Mesendoderm (in vitro differentiated cells): ENCODE measurements around the gene PTH1R.

Experiments used
- DNase-seq: peaks from one replicate; pipeline ENCODE4 v3.0.0; 2013
- H2AK5ac ChIP-seq: 2 replicates; pipeline ENCODE4 v1.6.1; 2013; ENCODE audit warnings: low read length, inconsistent platforms
- H2BK120ac ChIP-seq: 2 replicates; pipeline ENCODE4 v1.6.1; 2013; ENCODE audit warnings: low read depth, mild to moderate bottlenecking, low read length, moderate library complexity, mixed read lengths
- H2BK15ac ChIP-seq: replicated peaks from 2 replicates; pipeline ENCODE4 v1.6.1; 2013; ENCODE audit warnings: low read depth, mild to moderate bottlenecking, moderate library complexity
- H2BK5ac ChIP-seq: 2 replicates; pipeline ENCODE4 v1.6.1; 2013; ENCODE audit warnings: low read length, inconsistent platforms
- H3K18ac ChIP-seq: 2 replicates; pipeline ENCODE4 v1.6.1; 2013; ENCODE audit warnings: mild to moderate bottlenecking, low read length, mixed read lengths
- H3K23ac ChIP-seq: one replicate; pipeline ENCODE4 v1.6.1; 2013; ENCODE audit warnings: low read length
- H3K27ac ChIP-seq: 2 replicates; pipeline ENCODE4 v1.5.1; 2013; ENCODE audit warnings: low read depth, mild to moderate bottlenecking, inconsistent platforms, low read length, moderate library complexity
- H3K27me3 ChIP-seq: 2 replicates; pipeline ENCODE4 v1.6.1; 2013; ENCODE audit warnings: low read length, control low read depth, mild to moderate bottlenecking, inconsistent platforms; ENCODE audit not compliant: insufficient read depth, poor library complexity
- H3K36me3 ChIP-seq: 2 replicates; pipeline ENCODE4 v1.6.1; 2013; ENCODE audit warnings: low read length, inconsistent platforms; ENCODE audit not compliant: control insufficient read depth, insufficient read depth
- H3K4ac ChIP-seq: one replicate; pipeline ENCODE4 v1.6.1; 2013; ENCODE audit warnings: low read depth, mild to moderate bottlenecking, low read length, moderate library complexity
- H3K4me1 ChIP-seq: 2 replicates; pipeline ENCODE4 v1.6.1; 2013; ENCODE audit warnings: low read depth, low read length, inconsistent platforms; ENCODE audit not compliant: control insufficient read depth
- H3K4me2 ChIP-seq: 2 replicates; pipeline ENCODE4 v1.6.1; 2013; ENCODE audit warnings: low read length
- H3K4me3 ChIP-seq: 2 replicates; pipeline ENCODE4 v1.5.1; 2013; ENCODE audit warnings: mild to moderate bottlenecking, low read length
- H3K56ac ChIP-seq: one replicate; pipeline ENCODE4 v1.6.1; 2013; ENCODE audit warnings: low read length
- H3K79me1 ChIP-seq: 2 replicates; pipeline ENCODE4 v1.6.1; 2013; ENCODE audit warnings: low read length, inconsistent platforms
- H3K79me2 ChIP-seq: 2 replicates; pipeline ENCODE4 v1.6.1; 2013; ENCODE audit warnings: mild to moderate bottlenecking, low read length; ENCODE audit not compliant: control insufficient read depth, insufficient read depth
- H3K9ac ChIP-seq: 2 replicates; pipeline ENCODE4 v1.6.1; 2013; ENCODE audit warnings: low read length, inconsistent platforms
- H4K5ac ChIP-seq: one replicate; pipeline ENCODE4 v1.6.1; 2013; ENCODE audit warnings: low read length
- H4K8ac ChIP-seq: one replicate; pipeline ENCODE4 v1.6.1; 2013; ENCODE audit warnings: low read depth, mild to moderate bottlenecking, control low read depth, low read length, moderate library complexity
- WGBS: extraction: QIAGEN DNeasy Blood & Tissue Kit; methylation state at CpG from one replicate; pipeline ENCODE4 v1.1.7; 2013; ENCODE audit warnings: low lambda C conversion rate, missing lambda C conversion rate; ENCODE audit not compliant: insufficient coverage; ENCODE audit errors: extremely low coverage; 5-methylcytosine and 5-hydroxymethylcytosine counted together

PTH1R gene

DNA sequence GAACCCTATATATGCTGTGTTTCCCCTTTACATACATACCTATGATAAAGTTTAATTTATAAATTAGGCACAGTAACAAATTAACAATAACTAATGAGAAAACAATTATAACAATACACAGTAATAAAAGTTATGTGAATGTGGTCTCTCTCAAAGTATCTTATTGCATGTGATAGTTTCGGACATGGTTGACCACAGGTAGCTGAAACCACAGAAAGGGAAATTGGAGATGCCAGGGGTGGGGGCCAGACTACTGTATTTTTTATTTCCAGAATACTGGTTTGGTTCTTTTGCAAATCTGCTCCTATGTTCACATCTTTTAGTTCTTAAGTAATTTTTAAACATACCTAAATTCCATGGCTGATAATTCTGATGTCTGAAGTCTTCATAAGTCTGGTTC lies 40.7 kb downstream of the PTH1R start:
- no peak overlapping the region for H3K9ac ChIP-seq
- H3K27me3 ChIP-seq, result no peaks in the 10 kb centered on the region
- WGBS, result no CpG with 5 or more reads among the region's 1 CpG
- H4K8ac ChIP-seq, result no peak overlapping the region
- H3K4me2 ChIP-seq, result no peak overlapping the region
- no peak overlapping the region for H2BK5ac ChIP-seq
- H3K79me2 ChIP-seq, result no peaks in the 10 kb centered on the region
- no peak for DNase-seq
- peaks cover 8% of the 10 kb centered on the region for H3K36me3 ChIP-seq
- no peak overlapping the region for H3K4me3 ChIP-seq
- H3K18ac ChIP-seq, result no peak overlapping the region
- no peak overlapping the region for H2BK120ac ChIP-seq
- no peaks in the 10 kb centered on the region for H3K4me1 ChIP-seq
- H3K4ac ChIP-seq, result no peak overlapping the region
- no peak overlapping the region for H2AK5ac ChIP-seq
- no peak overlapping the region for H3K56ac ChIP-seq
- H3K23ac ChIP-seq, result no peak overlapping the region
- peaks cover 1% of the 10 kb centered on the region for H3K79me1 ChIP-seq
- H2BK15ac ChIP-seq, result no peak overlapping the region
- no peak overlapping the region for H3K27ac ChIP-seq
- no peak overlapping the region for H4K5ac ChIP-seq

DNA sequence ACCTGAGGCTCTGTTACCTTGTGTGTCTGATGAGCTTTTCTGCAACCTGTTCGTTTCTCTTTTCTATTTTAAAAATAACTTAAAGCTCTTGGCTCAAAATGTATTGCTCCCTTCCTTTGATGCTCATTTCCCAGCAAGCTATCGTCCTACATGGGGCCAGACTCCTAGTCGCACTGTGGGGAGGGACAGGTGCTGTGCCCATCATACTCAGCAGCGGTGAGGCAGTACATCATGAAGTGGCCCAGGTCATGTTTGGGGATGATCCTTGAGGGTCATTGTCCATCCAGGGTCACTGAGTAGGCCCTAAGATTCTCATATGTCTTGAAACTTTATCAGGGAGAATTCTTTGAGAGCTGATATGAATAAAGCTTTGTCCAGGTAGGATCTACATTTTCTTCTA lies 41.1 kb downstream of the PTH1R start:
- no peaks in the 10 kb centered on the region for H3K4me1 ChIP-seq
- H3K4me3 ChIP-seq, result no peak overlapping the region
- H3K56ac ChIP-seq, result no peak overlapping the region
- peaks cover 1% of the 10 kb centered on the region for H3K79me1 ChIP-seq
- no peak overlapping the region for H3K4me2 ChIP-seq
- H2BK5ac ChIP-seq, result no peak overlapping the region
- no peaks in the 10 kb centered on the region for H3K27me3 ChIP-seq
- DNase-seq, result no peak
- no peak overlapping the region for H3K27ac ChIP-seq
- peaks cover 8% of the 10 kb centered on the region for H3K36me3 ChIP-seq
- no CpG with 5 or more reads among the region's 4 CpGs for WGBS
- H2BK120ac ChIP-seq, result no peak overlapping the region
- no peaks in the 10 kb centered on the region for H3K79me2 ChIP-seq
- H3K18ac ChIP-seq, result no peak overlapping the region
- no peak overlapping the region for H3K23ac ChIP-seq
- no peak overlapping the region for H4K5ac ChIP-seq
- H2BK15ac ChIP-seq, result no peak overlapping the region
- no peak overlapping the region for H4K8ac ChIP-seq
- no peak overlapping the region for H3K4ac ChIP-seq
- H3K9ac ChIP-seq, result no peak overlapping the region
- no peak overlapping the region for H2AK5ac ChIP-seq

DNA sequence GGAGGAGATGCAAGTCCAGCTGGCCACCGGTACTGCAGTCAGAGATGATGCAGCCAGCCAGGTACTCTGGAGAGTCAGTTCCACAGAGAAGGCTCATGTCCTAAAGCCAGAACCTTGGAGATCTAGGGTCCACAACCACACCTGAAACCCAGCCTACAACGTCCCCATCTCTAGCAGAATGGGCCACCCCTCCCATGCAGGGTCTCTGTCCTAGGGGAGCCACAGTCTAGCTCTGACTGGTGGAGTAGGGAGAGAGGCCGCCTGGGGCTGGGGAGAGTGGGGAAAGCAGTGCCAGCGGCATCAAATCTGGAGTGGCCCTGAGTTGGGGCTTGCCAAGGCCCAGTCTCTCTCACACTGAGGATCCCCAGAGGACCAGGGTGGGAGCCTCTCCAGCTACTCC lies 43.5 kb downstream of the PTH1R start:
- Histone ChIP-seq H2BK15ac (no peak overlapping the region), H3K4me3 (no peak overlapping the region), H3K4me1 (no peaks in the 10 kb centered on the region), H3K27me3 (no peaks in the 10 kb centered on the region), H3K18ac (no peak overlapping the region), H3K4ac (no peak overlapping the region), H4K8ac (no peak overlapping the region), H3K56ac (no peak overlapping the region), H2BK5ac (no peak overlapping the region), H3K79me1 (peaks cover 1% of the 10 kb centered on the region), H3K79me2 (no peaks in the 10 kb centered on the region), H2AK5ac (no peak overlapping the region), H2BK120ac (no peak overlapping the region), H3K36me3 (peaks cover 16% of the 10 kb centered on the region), H3K27ac (no peak overlapping the region), H4K5ac (no peak overlapping the region), H3K9ac (no peak overlapping the region), H3K23ac (no peak overlapping the region), H3K4me2 (no peak overlapping the region)
- no peak for DNase-seq
- no CpG with 5 or more reads among the region's 4 CpGs for WGBS

DNA sequence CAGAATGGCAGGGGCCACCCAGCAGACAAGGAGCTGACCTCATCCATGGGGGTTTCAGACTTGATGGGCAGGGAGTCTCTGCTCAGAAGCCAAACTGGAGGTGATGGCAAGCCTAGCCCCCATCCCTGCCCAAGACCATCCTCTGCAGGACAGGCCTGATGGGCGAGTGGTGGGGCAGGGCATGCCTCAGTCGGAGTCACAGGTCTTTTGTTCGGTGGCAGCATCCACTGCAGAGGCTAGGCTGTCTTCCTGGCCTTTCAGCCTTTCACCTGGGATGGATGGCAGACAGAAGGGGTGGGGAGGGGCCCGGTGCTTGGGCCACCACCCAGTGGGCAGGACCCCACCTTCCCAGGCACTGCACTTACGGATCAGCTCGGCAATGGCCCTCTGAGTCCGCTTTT lies 44.4 kb downstream of the PTH1R start:
- Histone ChIP-seq H3K79me1 (peaks cover 1% of the 10 kb centered on the region), H3K9ac (no peak overlapping the region), H4K5ac (no peak overlapping the region), H4K8ac (no peak overlapping the region), H3K23ac (no peak overlapping the region), H3K4ac (no peak overlapping the region), H3K18ac (no peak overlapping the region), H3K56ac (no peak overlapping the region), H3K79me2 (no peaks in the 10 kb centered on the region), H3K4me1 (no peaks in the 10 kb centered on the region), H3K36me3 (peaks cover 17% of the 10 kb centered on the region), H3K4me3 (no peak overlapping the region), H2BK5ac (no peak overlapping the region), H2AK5ac (no peak overlapping the region), H3K27me3 (no peaks in the 10 kb centered on the region), H3K4me2 (no peak overlapping the region), H3K27ac (no peak overlapping the region), H2BK120ac (no peak overlapping the region), H2BK15ac (no peak overlapping the region)
- DNase-seq, result no peak
- no CpG with 5 or more reads among the region's 7 CpGs for WGBS

DNA sequence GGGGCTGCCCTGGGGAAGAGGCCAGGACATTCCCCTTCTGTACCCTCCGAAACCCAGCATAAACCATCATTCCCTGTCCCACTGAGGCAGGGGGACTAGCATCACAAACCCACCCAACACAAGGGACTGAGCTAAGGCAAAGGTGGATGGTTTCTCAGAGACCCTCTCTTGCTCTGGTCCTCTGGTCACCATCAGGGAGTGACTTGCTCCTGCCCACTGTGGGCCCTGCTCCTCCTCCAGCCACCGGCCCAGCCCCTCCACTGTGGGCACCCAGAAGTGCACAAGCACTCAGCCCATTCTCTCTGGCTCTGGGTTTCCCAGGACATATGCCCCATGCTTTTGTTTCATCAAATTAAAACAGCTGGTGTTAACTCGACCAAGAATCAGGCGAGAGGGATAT lies 44.9 kb downstream of the PTH1R start:
- H2BK15ac ChIP-seq, result no peak overlapping the region
- peaks cover 17% of the 10 kb centered on the region for H3K36me3 ChIP-seq
- peaks cover 2% of the 10 kb centered on the region for H3K79me1 ChIP-seq
- no peak overlapping the region for H3K23ac ChIP-seq
- H3K4me3 ChIP-seq, result no peak overlapping the region
- no peak overlapping the region for H3K4ac ChIP-seq
- H3K4me1 ChIP-seq, result no peaks in the 10 kb centered on the region
- no peak overlapping the region for H3K56ac ChIP-seq
- H3K27ac ChIP-seq, result no peak overlapping the region
- no peak overlapping the region for H3K9ac ChIP-seq
- no peak overlapping the region for H2AK5ac ChIP-seq
- H2BK5ac ChIP-seq, result no peak overlapping the region
- no peak for DNase-seq
- H3K27me3 ChIP-seq, result no peaks in the 10 kb centered on the region
- no peak overlapping the region for H3K4me2 ChIP-seq
- H3K18ac ChIP-seq, result no peak overlapping the region
- H2BK120ac ChIP-seq, result no peak overlapping the region
- no peak overlapping the region for H4K5ac ChIP-seq
- no peaks in the 10 kb centered on the region for H3K79me2 ChIP-seq
- no CpG with 5 or more reads among the region's 4 CpGs for WGBS
- H4K8ac ChIP-seq, result no peak overlapping the region

DNA sequence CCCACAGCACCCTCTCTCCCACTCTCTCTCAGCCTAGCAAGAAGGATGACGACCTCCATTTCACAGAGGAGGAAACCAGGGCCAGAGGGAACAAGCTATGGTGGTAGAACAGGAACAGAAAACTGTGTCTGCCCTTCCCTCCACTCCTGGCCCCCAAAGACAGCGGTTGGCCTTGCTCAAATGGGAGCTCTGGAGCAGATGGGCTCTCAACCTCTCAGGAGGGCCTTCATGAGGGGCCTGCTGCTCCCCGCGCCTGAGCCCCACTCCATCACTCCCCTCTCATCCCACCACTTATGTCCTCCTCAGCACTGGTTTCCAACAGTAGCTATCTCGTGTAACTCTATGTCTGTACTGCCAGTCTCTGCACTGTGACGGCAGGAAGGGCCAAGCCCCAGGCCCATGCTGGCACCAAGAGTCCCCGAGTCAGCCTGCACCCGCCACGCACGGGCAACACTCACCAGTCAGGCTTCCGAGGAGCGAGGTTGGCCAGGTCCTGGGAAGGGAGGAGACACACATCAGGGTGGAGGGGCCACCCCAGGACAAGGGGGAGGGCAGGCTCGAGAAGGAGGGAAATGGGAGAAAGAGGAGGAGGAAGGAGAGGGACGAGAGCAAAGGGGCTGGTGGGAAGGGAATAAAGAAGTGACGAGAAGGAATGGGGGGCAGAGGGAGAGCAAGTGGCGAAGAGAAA lies 45.5 kb downstream of the PTH1R start:
- no peak overlapping the region for H3K4me3 ChIP-seq
- H3K9ac ChIP-seq, result no peak overlapping the region
- no peak overlapping the region for H3K18ac ChIP-seq
- H3K79me2 ChIP-seq, result no peaks in the 10 kb centered on the region
- H4K5ac ChIP-seq, result no peak overlapping the region
- no peak overlapping the region for H3K4ac ChIP-seq
- no peak for DNase-seq
- H3K56ac ChIP-seq, result no peak overlapping the region
- H3K27ac ChIP-seq, result no peak overlapping the region
- no peak overlapping the region for H4K8ac ChIP-seq
- H2BK15ac ChIP-seq, result no peak overlapping the region
- no peak overlapping the region for H2BK5ac ChIP-seq
- no peak overlapping the region for H3K23ac ChIP-seq
- peaks cover 5% of the 10 kb centered on the region for H3K79me1 ChIP-seq
- peaks cover 17% of the 10 kb centered on the region for H3K36me3 ChIP-seq
- no peaks in the 10 kb centered on the region for H3K4me1 ChIP-seq
- no peak overlapping the region for H2BK120ac ChIP-seq
- no peak overlapping the region for H3K4me2 ChIP-seq
- WGBS, result no CpG with 5 or more reads among the region's 16 CpGs
- H2AK5ac ChIP-seq, result no peak overlapping the region
- no peaks in the 10 kb centered on the region for H3K27me3 ChIP-seq
